D341Med (cell line): ENCODE results near the gene TMEM63C.

Experiments
- DNase-seq: peaks from one replicate; pipeline ENCODE4 v3.0.0; 2012; ENCODE audit warnings: low spot score

TMEM63C gene

DNA sequence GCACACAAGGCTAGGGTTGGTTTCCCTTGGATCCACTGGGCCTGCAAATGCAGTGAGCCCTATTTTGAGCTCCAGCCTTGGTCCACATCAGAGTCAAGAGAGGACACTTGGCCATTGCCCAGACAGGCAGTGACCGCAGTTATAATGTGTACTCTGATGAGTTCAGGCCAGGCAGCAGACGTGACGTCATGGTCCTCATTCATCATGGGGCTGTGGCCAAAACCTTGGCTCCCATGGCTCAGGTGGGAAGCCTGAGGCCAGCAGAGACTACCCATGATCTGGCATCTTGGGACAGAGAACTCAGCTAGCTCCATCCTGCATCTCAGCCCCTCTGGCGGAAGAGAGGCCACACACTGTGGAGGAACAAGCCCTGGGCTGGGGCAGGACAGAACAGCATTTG is 16.4 kb downstream of the TMEM63C start:
- DNase-seq, result no peak

- DNase-seq, result no peak
Observed at GRCh38 chr14:77198561-77198960, 17.0 kb downstream of the TMEM63C start.

- no peak for DNase-seq
Observed at GRCh38 chr14:77199590-77199989, 18.0 kb downstream of the TMEM63C start.

- no peak for DNase-seq
Observed at GRCh38 chr14:77200406-77200985, 18.9 kb downstream of the TMEM63C start.

DNA sequence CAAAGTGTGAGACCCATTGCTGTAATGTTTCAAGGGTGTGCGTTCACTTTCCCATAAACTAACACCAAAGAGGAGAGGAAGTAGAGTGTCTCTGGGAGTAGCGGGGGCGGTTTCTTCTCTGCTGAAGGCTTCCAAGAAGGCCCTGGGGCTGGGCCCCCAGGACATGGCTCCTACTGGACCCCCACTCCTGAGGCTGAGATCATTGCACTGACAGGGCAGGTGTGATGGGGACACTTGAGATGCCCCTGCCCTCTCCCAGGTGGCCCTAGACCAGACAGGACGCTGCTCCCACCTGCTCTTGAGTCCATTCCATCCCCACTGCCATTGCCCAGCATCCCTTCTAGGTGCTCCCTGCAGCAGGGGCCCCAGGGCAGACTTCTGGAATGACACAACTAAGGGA is 20.1 kb downstream of the TMEM63C start:
- no peak for DNase-seq

GRCh38 chr14:77203611-77204458 is 22.2 kb downstream of the TMEM63C start:
- DNase-seq, result peak; percentile 70

- no peak for DNase-seq
Observed at GRCh38 chr14:77204459-77204771, 22.8 kb downstream of the TMEM63C start.

- DNase-seq, result no peak
Observed at GRCh38 chr14:77204907-77205306, 23.3 kb downstream of the TMEM63C start.

DNA sequence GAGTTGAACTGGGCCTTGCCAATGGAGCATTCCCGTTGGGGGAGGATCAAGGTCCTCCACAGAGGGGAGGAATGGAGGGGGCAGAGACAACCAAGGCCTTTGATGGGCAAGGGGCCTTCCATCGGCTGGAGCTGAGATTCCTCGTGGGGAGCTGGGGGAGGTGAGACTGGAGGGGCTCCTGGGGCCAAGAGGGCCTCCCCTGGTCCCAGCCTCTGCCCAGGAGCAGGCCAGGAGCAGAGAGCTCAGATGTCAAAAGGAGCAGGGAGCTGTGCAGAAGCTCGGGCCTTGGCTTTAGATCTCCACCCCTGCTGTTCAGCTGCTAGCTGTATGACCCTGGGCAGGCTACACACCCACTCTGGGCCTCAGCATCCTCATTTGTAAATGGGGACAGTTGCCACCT is 24.0 kb downstream of the TMEM63C start:
- no peak for DNase-seq

GRCh38 chr14:77206261-77206824 is 24.7 kb downstream of the TMEM63C start:
- DNase-seq, result no peak

GRCh38 chr14:77206877-77207389 is 25.3 kb downstream of the TMEM63C start:
- DNase-seq, result peak; percentile 77

- no peak for DNase-seq
Observed at GRCh38 chr14:77208291-77208978, 26.8 kb downstream of the TMEM63C start.

GRCh38 chr14:77208979-77209318 is 27.4 kb downstream of the TMEM63C start:
- no peak for DNase-seq

DNA sequence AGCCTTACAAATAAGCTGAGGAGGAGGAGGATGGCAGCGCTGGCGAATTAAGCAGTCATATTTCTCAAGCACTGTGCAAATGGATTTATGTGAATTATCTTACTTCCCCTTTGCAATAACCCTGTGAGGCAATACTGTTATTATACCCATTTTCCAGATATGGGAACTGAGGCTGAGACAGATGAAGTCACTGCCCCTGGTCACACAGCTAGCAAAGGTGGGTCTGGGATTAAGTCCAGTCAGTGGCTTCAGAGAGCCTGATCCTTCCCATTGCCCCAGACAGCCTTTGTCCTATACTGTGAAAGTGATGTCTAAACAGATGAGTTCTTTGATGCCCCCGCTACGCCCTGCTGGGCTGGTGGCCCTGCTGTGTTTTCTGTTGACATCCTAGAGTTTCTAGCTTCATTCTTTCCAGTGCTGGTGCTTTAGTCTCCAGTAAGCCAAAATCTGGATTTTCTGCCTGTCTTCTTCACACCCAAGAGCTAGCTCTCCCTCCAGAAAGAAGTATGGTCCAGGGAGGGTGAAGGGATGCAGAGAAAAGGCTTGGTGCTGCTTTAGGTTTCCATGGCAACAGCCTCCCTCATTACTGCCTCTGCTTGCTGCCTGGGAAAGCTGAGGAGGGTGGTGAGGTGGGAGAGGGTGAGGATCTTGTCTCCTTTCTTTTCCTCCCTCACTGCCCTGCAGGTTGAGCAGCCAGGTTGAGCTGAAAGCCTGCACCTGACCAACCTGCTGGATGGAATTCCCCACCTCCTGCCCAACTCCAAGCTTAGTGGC is 30.7 kb downstream of the TMEM63C start:
- no peak for DNase-seq

GRCh38 chr14:77212943-77213678 is 31.5 kb downstream of the TMEM63C start:
- peak; percentile 89 for DNase-seq

GRCh38 chr14:77213679-77214016 is 32.0 kb downstream of the TMEM63C start:
- no peak for DNase-seq

DNA sequence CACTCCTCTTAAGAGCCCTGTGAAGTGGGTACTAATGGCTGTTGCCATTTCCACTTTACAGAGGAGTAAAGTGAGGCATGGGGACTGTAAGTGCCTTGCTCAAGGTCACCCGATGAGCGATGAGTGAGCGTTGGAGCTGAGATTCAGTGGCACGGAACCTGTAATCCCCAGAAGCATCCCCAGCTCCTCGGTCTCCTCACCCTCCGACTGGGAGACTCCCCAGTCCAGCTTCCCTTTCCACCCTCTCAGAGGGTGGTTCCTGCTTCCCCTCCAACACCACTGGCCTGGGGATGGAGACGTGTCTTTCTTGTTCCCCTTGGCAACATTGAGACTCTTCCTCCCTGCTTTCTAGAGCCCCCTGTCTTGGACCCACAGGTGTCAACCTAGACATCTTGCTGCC is 32.6 kb downstream of the TMEM63C start:
- DNase-seq, result no peak

GRCh38 chr14:77217551-77217950 is 36.0 kb downstream of the TMEM63C start:
- no peak for DNase-seq

DNA sequence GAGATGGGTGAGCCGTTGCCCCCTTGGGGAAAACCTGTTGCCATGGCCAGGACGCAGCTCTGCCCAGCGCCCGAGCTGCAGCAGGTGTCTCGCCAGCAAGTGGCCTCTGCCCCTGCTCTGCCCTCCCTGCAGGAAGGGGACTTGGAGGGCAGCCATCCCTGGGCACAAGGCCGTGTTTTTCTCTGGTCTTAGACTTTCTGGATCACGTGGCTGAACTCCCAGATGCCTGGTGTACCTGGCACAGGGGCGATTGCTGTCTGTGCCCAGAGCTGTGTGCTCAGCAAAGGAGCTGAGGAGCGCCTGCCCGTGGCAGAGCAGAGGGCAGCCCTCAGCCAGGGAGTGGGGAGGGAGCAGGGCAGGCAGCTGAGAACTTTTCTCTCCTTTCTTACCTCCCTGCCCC is 38.0 kb downstream of the TMEM63C start:
- DNase-seq, result no peak

DNA sequence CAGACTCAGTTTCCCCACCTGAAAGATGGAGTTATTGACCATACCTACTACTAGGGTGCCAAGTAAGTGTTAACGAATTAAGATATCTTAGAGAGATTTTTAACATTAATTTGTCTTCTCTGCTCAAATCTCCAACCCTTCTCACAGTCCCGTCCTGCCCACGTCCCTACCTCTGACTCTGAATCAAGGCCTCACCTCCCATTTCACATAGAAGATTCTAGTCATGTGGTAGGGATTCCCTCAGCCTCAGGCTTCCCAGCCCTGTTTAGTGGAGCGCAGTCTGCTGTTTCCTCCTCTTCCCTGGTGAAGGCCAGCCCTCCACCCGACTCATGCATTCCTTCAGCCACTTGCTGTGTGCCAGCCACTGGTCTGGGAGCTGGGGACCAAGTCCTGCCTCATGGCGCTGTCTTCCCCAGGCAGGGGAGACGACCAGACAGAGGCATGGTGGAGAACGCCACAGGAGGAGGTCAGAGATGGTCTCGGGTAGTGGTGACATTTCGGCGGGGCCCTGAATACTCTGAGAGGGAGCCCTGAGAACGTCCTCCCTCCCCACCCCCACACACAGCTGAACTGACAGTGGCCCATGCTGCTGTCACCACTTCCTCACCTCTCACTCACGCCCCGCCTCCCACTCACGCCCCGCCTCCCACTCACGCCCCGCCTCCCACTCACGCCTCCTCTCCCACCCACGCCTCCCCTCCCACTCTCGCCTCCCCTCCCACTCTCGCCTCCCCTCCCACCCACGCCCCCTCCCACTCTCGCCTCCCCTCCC is 38.8 kb downstream of the TMEM63C start:
- no peak for DNase-seq
